Loucy (cell line): ENCODE measurements around the gene ZNF326.

ENCODE experiments used
- H2AFZ ChIP-seq: fragments of 200-600 bp; sonication (generic); 2 replicates; pipeline ENCODE4 v1.6.0; 2016; ENCODE audit warnings: antibody characterized with exemption, mild to moderate bottlenecking, low read length, moderate library complexity
- H3F3A ChIP-seq: fragments of 200-600 bp; 2 replicates; pipeline ENCODE4 v1.6.0; 2016; ENCODE audit warnings: antibody characterized with exemption, low read depth, mild to moderate bottlenecking
- H3K27me3 ChIP-seq: fragments of 200-600 bp; sonication (generic); 2 replicates; pipeline ENCODE4 v1.6.1; 2014; ENCODE audit warnings: low read length, mild to moderate bottlenecking; ENCODE audit not compliant: insufficient read depth, poor library complexity, severe bottlenecking
- H3K36me3 ChIP-seq: fragments of 200-600 bp; sonication (generic); 2 replicates; pipeline ENCODE4 v1.6.1; 2016; ENCODE audit warnings: low read length; ENCODE audit not compliant: insufficient read depth
- H3K4me1 ChIP-seq: fragments of 200-600 bp; sonication (generic); 2 replicates; pipeline ENCODE4 v1.5.1; 2014; ENCODE audit warnings: low read length, mild to moderate bottlenecking; ENCODE audit not compliant: insufficient read depth, poor library complexity, severe bottlenecking
- H3K4me2 ChIP-seq: fragments of 200-600 bp; sonication (generic); 2 replicates; pipeline ENCODE4 v1.6.0; 2014; ENCODE audit warnings: antibody characterized with exemption, low read length, low read depth, mild to moderate bottlenecking; ENCODE audit not compliant: poor library complexity, severe bottlenecking
- H3K4me3 ChIP-seq: fragments of 200-600 bp; sonication (generic); 2 replicates; pipeline ENCODE4 v1.5.1; 2014; ENCODE audit warnings: low read length, mild to moderate bottlenecking, mixed read lengths; ENCODE audit not compliant: poor library complexity, severe bottlenecking
- H3K79me2 ChIP-seq: fragments of 200-600 bp; sonication (generic); 2 replicates; pipeline ENCODE4 v1.6.1; 2014; ENCODE audit warnings: low read length; ENCODE audit not compliant: insufficient read depth
- H3K9ac ChIP-seq: fragments of 200-600 bp; sonication (generic); 2 replicates; pipeline ENCODE4 v1.6.0; 2014; ENCODE audit warnings: mild to moderate bottlenecking, low read depth, low read length, moderate library complexity; ENCODE audit not compliant: poor library complexity, severe bottlenecking
- H3K9me2 ChIP-seq: fragments of 200-600 bp; sonication (generic); replicated peaks from 2 replicates; pipeline ENCODE4 v1.6.1; 2016; ENCODE audit warnings: low read depth, low read length, mixed read lengths
- H3K9me3 ChIP-seq: fragments of 200-600 bp; sonication (generic); 2 replicates; pipeline ENCODE4 v1.6.1; 2014; ENCODE audit warnings: mild to moderate bottlenecking, antibody characterized with exemption, low read length, low read depth; ENCODE audit not compliant: insufficient read depth
- H4K20me1 ChIP-seq: fragments of 200-600 bp; sonication (generic); 2 replicates; pipeline ENCODE4 v1.6.0; 2014; ENCODE audit warnings: antibody characterized with exemption, low read length, mild to moderate bottlenecking; ENCODE audit not compliant: insufficient read depth, poor library complexity, severe bottlenecking
- EZH2phosphoT487 ChIP-seq: fragments of 200-600 bp; IDR thresholded peaks from 2 replicates; pipeline ENCODE4 v1.6.1; 2018; ENCODE audit warnings: antibody characterized with exemption, mild to moderate bottlenecking, moderate library complexity, borderline replicate concordance
- TF ChIP-seq, protein P1 (sequence below): fragments of 200-600 bp; sonication (generic); conservative IDR thresholded peaks from 2 replicates; pipeline ENCODE4 v1.5.1; 2014; ENCODE audit warnings: mild to moderate bottlenecking, antibody characterized with exemption, low read length

Gene ZNF326

DNA sequence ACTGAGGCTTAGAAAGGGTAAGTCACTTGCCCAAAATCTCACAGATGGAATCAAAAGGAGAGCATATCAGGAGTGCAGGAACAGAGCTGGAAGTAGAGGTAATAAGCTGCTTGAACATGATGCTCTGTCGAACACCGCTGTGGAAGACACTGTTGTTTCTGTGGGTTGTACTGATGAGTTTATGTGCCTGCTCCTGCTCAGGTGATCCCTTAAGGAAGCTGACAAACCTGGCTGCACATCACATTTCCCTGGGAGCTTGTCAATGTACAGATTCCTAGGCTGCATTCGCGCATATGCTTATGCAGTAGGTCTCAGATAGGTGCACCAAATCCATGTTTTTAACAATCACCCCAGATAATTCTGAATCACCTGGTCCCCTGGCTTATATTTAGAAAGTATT, 79.7 kb downstream of the ZNF326 start:
- Histone ChIP-seq H3K36me3 (no peaks in the 10 kb centered on the region), H3K9me2 (no peaks in the 10 kb centered on the region), H3F3A (no peaks in the 10 kb centered on the region), H3K4me2 (no peak overlapping the region), H4K20me1 (no peaks in the 10 kb centered on the region), H3K4me1 (no peaks in the 10 kb centered on the region), H3K79me2 (no peaks in the 10 kb centered on the region), H2AFZ (no peak overlapping the region), H3K9ac (no peak overlapping the region), H3K9me3 (no peaks in the 10 kb centered on the region), H3K4me3 (no peak overlapping the region), H3K27me3 (no peaks in the 10 kb centered on the region)
- TF ChIP-seq, protein P1, sequence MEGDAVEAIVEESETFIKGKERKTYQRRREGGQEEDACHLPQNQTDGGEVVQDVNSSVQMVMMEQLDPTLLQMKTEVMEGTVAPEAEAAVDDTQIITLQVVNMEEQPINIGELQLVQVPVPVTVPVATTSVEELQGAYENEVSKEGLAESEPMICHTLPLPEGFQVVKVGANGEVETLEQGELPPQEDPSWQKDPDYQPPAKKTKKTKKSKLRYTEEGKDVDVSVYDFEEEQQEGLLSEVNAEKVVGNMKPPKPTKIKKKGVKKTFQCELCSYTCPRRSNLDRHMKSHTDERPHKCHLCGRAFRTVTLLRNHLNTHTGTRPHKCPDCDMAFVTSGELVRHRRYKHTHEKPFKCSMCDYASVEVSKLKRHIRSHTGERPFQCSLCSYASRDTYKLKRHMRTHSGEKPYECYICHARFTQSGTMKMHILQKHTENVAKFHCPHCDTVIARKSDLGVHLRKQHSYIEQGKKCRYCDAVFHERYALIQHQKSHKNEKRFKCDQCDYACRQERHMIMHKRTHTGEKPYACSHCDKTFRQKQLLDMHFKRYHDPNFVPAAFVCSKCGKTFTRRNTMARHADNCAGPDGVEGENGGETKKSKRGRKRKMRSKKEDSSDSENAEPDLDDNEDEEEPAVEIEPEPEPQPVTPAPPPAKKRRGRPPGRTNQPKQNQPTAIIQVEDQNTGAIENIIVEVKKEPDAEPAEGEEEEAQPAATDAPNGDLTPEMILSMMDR, result no peak
- no peak for TF ChIP-seq EZH2phosphoT487

DNA sequence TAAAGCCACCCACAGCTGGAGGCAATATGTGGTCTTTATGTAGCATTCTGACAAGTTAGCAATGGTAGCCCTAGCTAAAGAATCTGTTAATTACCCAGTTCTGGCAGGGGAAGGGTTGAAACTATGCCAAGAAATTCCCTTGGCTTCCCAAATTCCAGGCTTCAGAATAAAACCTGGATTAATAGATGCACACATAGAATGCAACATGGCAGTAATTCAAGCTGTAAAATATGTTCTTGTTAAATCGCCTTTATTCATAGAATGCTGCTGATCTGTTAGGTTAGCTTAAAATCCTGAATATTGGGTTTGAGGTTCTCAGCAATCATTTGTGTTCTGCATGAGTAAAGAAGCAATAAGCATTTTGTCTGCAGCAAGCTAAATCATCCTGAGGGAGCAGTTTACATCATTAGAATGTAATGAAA, 80.1 kb downstream of the ZNF326 start:
- Histone ChIP-seq H3K4me2 (no peak overlapping the region), H3K79me2 (no peaks in the 10 kb centered on the region), H3K4me3 (no peak overlapping the region), H3K4me1 (no peaks in the 10 kb centered on the region), H3K27me3 (no peaks in the 10 kb centered on the region), H4K20me1 (no peaks in the 10 kb centered on the region), H3K9ac (no peak overlapping the region), H3K9me2 (no peaks in the 10 kb centered on the region), H3F3A (no peaks in the 10 kb centered on the region), H3K9me3 (no peaks in the 10 kb centered on the region), H3K36me3 (no peaks in the 10 kb centered on the region), H2AFZ (no peak overlapping the region)
- TF ChIP-seq, protein P1, result no peak
- TF ChIP-seq EZH2phosphoT487, result no peak

DNA sequence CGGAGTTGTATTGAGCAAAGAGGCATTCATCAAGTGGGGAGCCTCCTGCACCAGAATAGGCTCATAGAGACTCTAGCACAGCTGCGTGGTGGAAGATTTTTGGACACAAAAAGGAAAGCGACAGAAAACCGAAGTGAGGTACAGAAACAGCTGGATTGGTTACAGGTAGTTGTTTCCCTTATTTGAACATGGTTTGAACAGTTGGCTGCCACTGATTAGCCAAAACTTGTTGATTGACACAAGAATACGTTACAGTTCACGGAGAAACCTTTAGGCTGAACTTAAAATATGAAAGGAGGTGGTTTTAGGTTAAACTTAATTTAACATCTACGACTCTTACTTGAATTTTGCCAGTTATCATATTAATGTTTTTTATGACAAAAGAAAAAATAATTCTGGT, 89.1 kb downstream of the ZNF326 start:
- H2AFZ ChIP-seq, result no peak overlapping the region
- H3K36me3 ChIP-seq, result no peaks in the 10 kb centered on the region
- no peak overlapping the region for H3K4me3 ChIP-seq
- H3F3A ChIP-seq, result no peaks in the 10 kb centered on the region
- no peak overlapping the region for H3K4me2 ChIP-seq
- H3K9ac ChIP-seq, result no peak overlapping the region
- no peaks in the 10 kb centered on the region for H3K27me3 ChIP-seq
- no peaks in the 10 kb centered on the region for H3K9me2 ChIP-seq
- no peak for TF ChIP-seq EZH2phosphoT487
- TF ChIP-seq, protein P1, result no peak
- H3K9me3 ChIP-seq, result no peaks in the 10 kb centered on the region
- no peaks in the 10 kb centered on the region for H3K79me2 ChIP-seq
- no peaks in the 10 kb centered on the region for H3K4me1 ChIP-seq
- no peaks in the 10 kb centered on the region for H4K20me1 ChIP-seq
